Measurements from ENCODE around the gene PHYH. TPM values are rescaled to one million over a fixed set of nuclear protein-coding genes. Genes with fewer than 3 reads are reported as not detected.
"Not testable (repeated sequence)": the region's sequence is repeated elsewhere in the genome, so short reads cannot be mapped to it uniquely, and the experiment has no call there.

Gene PHYH
- total RNA-seq, 1 experiment from 2014 or later = 30.2 TPM

- no peak for DNase-seq (ENCODE audit: low read depth)
These were observed 21.7 kb upstream of the PHYH start for GRCh38 chr10:13321576-13321975.

GRCh38 chr10:13319166-13319565 is 19.3 kb upstream of the PHYH start:
- DNase-seq (ENCODE audit: low read depth) = no peak

GRCh38 chr10:13317474-13317873 is 17.6 kb upstream of the PHYH start:
- no peak for DNase-seq (ENCODE audit: low read depth)

- no peak for DNase-seq (ENCODE audit: low read depth)
These were observed 16.9 kb upstream of the PHYH start for GRCh38 chr10:13316635-13317311.

- DNase-seq (ENCODE audit: low read depth) = no peak
These were observed 15.5 kb upstream of the PHYH start for GRCh38 chr10:13315361-13315760.

GRCh38 chr10:13311177-13311575 is 11.3 kb upstream of the PHYH start:
- peak; percentile 4 for DNase-seq (ENCODE audit: low read depth)

GRCh38 chr10:13310518-13311176 is 10.8 kb upstream of the PHYH start:
- no peak for DNase-seq (ENCODE audit: low read depth)

- DNase-seq (ENCODE audit: low read depth) = no peak
These were observed 9.9 kb upstream of the PHYH start for GRCh38 chr10:13309792-13310191.

GRCh38 chr10:13308096-13308495 is 8.2 kb upstream of the PHYH start:
- no peak for DNase-seq (ENCODE audit: low read depth)

- DNase-seq (ENCODE audit: low read depth) = no peak
These were observed 6.2 kb upstream of the PHYH start for GRCh38 chr10:13306103-13306502.

GRCh38 chr10:13302821-13303555 is 3.1 kb upstream of the PHYH start:
- peak; percentile 1 for DNase-seq (ENCODE audit: low read depth)

- DNase-seq (ENCODE audit: low read depth) = no peak
These were observed 972 bp downstream of the PHYH start for GRCh38 chr10:13298748-13299436.

- no peak for DNase-seq (ENCODE audit: low read depth)
These were observed 3.4 kb downstream of the PHYH start for GRCh38 chr10:13296476-13296875.

- DNase-seq (ENCODE audit: low read depth) = no peak
These were observed 5.1 kb downstream of the PHYH start for GRCh38 chr10:13294784-13295183.

GRCh38 chr10:13291821-13292773 is 7.8 kb downstream of the PHYH start:
- DNase-seq (ENCODE audit: low read depth) = no peak

- no peak for DNase-seq (ENCODE audit: low read depth)
These were observed 8.8 kb downstream of the PHYH start for GRCh38 chr10:13291061-13291460.

GRCh38 chr10:13284050-13284449 is 15.8 kb downstream of the PHYH start:
- DNase-seq (ENCODE audit: low read depth) = no peak

GRCh38 chr10:13282348-13282747 is 17.5 kb downstream of the PHYH start:
- not testable (repeated sequence) for DNase-seq (ENCODE audit: low read depth)

- DNase-seq (ENCODE audit: low read depth) = no peak
These were observed 23.0 kb downstream of the PHYH start for GRCh38 chr10:13276749-13277365.

GRCh38 chr10:13276146-13276545 is 23.7 kb downstream of the PHYH start:
- not testable (repeated sequence) for DNase-seq (ENCODE audit: low read depth)

GRCh38 chr10:13272164-13272571 is 27.7 kb downstream of the PHYH start:
- DNase-seq (ENCODE audit: low read depth) = peak; percentile 48
